Dermis blood vessel endothelial cell (primary cell): ENCODE measurements around the gene MXRA7. TPM values are rescaled to one million over a fixed set of nuclear protein-coding genes. Genes with fewer than 3 reads are reported as not detected.
"Not testable (repeated sequence)": the region's sequence is repeated elsewhere in the genome, so short reads cannot be mapped to it uniquely, and the experiment has no call there.

Experiments used
- DNase-seq: peaks from one replicate; pipeline ENCODE4 v3.0.0; 2010
- total RNA-seq: library from RNA; depleted of rRNA; stranded (reverse); fragments of >200 nt; gene quantifications from 2 replicates; pipeline ENCODE4 v1.2.3, GENCODE V29; 2014

MXRA7 gene
- total RNA-seq, 1 donor from 2014 or later, result 131 TPM

DNA sequence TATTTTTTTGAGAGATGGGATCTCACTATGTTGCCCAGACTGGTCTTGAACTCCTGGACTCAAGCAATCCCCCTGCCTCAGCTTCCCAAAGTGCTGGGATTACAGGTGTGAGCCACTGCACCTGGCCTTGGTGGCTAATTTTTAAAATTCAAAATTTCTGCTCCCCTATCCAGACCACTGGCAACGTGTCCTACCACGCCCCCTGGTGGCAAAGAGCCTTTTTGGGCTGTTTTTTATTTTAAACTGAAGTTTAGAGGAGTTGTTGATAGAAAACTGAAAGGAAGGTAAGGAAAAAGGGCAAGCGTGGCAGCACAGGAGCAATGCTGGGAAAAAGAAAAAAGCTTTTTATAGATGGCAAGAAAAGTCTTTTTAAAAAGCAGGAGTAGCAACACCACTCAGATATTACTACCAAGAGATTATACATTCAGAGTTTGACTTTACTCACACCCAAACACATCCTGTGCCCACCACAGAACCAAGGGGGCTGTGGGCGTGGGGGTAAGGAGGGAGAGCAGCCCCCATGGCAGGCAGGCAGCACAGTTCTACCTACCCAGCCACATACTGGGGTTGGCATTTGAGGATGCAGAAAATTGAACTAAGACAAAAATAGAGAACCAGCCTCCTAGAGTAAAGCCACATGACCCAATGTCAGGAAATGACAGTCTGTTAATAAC, 4.2 kb upstream of the MXRA7 start:
- DNase-seq, result peak; percentile 72

DNA sequence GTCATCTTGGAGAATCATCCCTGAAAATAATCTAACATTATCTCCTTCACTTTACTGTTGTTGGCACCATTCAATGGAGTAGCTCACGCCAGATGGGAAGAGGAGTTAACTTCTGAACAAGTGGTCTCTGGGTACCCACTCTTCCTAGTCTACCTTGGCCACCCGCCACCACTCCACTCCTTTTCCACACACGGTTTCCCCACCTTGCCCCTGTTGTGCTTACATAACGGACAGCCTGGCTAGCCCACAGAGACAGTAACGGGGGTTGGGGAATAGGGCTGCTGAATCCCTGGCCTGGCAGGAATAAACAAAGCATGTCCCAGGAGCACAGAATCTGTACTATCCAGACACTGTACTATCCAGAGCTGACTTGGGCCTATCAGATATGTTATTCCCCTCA, 3.6 kb upstream of the MXRA7 start:
- DNase-seq, result no peak

DNA sequence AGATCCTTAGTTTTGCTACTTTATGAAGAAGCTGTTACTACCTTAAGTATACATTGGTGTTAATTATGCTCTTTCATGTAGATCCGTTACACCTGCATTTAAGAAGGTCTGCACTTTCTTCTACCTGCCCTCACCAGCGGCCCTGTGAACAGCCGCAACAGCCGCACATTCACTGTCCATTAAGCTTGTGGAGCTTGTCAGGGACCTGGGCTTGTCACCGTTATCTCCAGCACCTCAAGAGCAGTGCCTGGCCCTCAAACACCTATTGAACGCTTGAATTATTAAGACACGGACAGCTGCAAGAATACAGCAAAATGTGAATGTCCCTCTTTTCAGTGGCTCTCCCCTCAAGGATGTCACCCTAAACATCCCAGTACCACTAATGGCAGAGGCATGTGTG, 3.0 kb upstream of the MXRA7 start:
- no peak for DNase-seq

DNA sequence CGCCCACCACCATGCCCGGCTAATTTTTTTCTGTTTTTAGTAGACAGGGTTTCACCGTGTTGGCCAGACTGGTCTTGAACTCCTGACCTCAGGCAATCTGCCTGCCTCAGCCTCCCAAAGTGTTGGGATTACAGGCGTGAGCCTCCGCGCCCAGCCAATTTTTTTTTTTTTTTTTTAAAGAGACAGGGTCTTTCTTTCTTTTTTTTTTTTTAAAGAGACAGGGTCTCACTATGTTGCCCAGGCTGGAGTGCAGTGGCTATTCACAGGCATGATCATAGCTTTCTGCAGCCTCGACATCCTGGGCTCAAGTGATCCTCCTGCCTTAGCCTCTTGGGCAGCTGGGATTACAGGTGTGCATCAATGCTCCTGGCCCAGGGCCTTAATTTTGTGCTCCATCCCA, 1.6 kb upstream of the MXRA7 start:
- not testable (repeated sequence) for DNase-seq

DNA sequence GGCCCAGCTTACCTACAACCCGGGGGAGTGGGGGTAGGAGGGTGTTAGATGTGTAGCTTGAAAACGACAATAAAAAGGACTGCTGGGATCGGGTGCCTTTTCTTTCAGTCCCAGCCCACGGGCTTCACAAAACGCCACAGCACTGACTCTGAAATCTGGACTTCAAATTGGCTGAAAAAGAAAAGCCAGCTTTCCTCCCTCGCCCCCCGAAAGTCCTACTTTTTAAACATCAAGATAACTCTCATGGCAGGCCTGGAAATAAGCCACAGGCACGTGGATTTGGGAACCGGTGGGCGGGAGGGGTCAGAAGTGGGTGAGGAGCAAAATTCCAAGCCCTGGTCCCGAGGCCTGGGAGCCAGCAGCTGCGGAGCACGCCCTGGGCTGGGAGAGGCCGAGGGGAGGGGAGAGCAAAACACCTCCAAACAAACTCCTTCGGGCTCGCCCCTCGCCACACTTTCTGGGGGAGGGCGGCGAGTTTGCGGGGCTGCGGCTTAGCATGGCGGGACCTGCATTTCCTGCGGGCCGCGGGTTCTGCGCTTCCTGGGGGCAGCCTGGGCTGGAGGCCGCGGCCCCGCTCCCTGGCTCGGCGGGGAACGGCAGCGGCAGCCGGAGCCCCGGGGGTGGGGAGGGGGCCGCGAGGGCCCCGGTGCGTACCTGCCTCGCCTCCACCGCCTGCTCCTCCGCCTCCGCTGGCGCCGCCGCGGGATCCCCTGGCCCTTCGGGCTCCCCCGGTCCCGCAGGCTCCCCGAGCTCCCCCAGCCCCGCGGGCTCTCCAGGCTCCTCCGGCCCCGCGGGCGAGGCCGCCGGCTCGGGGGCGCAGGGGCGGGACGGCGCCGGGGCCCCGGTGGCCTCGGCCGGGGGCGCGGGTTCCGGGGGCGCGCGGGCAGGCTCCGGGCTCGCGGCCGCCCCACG, 558 bp downstream of the MXRA7 start:
- peak; percentile 39 for DNase-seq

DNA sequence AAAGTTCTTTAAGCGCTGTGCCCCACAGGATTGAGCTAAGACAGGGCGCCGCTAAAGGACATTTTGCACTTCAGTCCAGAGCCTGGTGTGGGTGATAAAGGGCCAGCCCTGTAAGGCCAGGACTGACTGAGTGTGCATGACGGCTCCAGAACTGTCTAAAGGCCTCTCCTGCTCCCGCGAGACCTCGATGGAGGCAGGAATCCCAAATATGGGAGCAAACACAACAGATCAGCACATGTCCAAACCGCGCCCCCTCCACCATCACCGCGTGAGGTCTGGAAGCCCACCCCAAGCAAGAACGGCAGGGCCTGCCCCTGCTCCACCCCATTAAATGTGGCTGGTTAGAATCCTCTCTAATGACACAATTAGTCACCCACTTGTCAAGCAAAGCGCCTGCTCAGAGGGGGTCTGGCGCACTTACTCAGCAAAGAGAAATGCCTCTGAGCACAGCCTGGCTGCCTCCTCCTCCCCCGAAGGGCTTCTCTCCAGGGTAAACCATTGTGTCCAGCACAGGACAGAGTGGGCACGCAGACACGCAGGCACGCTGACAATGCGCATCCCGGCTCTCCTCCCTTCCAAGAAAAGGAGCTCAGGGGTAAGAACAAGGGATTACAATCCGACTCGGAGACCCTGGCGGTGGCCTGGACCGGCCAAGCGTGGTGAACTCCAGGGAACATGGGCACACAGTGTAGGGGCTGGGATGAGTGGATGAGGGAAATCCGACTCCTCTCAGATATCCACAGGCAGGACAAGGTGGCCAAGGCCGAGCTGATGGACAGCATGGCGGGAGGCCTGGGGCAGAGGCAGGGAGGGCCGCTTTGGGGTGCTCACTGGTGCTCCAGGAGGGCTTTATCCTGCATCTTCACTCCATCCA, 1.5 kb downstream of the MXRA7 start:
- DNase-seq, result peak; percentile 75

DNA sequence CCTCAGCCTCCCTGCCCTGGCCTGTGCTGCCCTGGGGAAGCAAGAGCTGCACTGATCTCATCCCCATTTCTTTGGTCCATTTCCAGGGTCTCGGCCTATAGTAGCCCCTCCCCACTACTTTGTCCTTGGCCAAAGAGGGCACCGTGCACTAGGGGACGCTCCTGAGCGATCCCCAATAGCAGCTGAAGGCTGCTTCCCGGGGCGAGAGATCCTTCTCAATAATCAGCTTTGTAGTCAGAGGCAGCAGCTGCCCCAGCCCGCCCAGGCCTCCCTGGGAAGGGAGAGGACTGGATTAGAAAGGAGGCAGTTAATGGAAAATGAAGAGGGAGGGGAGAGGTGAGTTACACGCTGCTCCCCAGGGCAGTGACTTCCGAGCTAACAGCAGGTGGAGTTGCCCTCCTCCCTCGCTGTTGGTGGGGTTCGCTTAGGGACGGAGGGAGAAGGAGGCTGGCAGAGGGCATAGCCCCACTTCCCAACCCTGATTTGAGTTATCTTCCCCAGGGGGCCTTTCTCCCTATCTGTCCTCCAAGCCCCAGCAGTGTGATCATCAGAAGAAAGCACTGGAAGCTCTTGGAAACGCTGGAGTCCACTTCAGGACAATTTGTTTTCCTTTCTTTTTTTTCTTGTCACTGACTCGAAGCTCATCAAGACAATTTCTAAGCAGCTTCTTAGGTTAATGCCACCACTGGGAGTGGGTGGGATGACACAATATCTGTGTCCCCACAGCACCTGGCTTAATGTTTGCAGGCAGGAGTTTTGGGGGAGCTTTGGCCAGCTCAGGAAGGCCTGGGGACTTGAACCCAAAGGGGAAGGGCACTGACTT, 2.6 kb downstream of the MXRA7 start:
- DNase-seq, result peak; percentile 41

DNA sequence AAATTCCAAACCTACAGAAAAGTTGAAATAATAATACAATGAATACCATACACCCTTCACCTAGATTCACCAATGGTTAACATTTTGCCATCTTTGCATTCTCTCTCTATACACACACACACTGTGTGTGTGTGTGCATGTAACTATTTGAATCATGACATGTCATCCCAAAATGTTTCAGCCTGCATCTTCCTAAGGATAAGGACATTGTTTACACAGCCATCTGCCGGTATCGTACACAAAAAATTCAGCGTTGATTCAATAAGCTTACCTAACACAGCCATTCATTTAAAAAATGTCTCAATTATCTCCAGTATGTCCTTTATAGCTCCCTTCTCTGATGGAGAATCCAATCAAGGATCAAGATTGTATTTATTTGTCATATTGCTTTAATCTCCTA, 3.9 kb downstream of the MXRA7 start:
- DNase-seq, result no peak

DNA sequence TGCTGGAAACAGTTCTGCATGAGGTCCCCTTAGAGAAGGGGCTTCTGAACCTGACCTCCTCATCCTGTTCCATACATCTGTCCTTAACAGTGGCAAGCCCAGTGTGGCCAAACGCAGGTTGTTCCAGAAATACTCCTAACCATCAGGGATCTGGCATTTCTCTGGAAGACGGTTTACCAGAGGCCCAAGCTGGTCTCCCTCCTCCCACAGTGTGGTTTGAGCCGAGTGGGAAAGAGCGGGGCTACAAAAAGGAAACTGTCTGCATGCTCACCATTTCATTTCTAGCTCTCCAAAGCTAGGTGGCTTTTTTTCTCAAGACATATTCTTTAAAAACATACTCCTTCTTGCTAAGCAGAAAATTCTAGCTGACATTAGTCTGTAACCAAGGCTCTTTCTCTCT, 6.0 kb downstream of the MXRA7 start:
- no peak for DNase-seq

DNA sequence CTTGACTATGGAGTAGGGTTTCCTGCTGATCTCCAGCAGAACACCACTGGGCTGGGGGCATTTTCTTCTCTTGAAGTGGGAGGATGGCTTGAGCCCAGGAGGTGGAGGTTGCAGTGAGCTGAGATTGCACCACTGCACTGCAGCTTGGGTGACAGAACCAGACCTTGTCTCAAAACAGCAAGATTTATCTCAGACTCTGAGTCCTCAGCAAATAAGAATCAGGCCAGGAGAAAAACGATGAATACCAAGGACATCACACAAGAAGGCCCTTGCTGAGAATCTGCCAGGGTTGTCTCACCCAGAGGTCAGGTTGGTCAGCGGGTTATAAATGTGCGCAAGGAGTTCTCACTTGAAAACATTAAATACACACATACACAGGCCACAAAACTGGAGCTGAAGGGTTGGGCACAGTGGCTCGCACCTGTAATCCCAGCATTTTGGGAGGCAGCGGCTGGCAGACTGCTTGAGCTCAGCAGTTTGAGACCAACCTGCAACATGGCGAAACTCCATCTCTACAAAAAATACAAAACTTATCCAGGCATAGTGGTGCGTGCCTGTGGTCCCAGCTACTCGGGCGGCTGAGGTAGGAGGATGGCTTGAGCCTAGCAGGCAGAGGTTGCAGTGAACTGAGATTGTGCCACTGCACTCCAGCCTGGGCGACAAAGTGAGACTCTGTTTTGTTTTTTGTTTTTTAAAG, 7.7 kb downstream of the MXRA7 start:
- DNase-seq, result no peak

DNA sequence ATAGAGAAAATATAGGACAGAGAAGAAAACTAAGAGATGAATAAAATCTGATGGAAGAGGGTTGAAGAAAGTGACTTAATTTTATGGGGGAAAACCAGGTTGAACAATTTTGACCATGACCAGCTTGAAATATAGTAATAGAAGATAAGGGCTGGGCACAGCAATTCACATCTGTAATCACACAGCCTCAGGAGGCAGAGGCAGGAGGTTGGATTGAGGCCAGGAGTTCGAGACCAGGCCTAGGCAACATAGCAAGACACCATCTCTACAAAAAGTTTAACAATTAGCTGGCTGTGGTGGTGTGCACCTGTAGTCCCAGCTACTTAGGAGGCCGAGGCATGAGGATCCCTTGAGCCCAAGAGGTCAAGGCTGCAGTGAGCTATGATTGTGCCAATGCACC, 8.7 kb downstream of the MXRA7 start:
- DNase-seq, result no peak

DNA sequence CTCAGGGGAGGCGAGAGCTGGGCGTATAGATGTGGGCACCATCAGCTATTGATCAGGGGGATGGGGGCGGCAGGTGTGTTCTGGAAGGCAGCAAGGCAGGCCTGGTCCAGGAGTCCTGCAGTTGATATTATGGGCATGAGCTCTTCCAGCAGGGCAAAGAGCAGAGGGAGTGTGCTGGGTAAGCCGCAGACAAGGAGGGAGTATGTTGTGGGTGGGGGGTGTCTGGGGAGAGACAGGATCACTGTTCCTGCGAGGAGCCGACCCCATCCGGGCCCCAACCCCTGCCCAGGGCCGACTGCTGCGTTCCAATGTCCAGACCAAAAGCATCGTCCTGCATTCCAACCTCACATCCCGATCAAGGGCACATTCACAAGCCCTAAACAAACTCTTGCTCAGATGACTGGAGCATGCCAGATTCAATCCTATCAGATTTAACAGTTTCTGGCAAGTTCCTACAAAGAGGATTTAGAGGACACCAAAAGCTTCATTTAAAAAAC, 9.2 kb downstream of the MXRA7 start:
- no peak for DNase-seq

DNA sequence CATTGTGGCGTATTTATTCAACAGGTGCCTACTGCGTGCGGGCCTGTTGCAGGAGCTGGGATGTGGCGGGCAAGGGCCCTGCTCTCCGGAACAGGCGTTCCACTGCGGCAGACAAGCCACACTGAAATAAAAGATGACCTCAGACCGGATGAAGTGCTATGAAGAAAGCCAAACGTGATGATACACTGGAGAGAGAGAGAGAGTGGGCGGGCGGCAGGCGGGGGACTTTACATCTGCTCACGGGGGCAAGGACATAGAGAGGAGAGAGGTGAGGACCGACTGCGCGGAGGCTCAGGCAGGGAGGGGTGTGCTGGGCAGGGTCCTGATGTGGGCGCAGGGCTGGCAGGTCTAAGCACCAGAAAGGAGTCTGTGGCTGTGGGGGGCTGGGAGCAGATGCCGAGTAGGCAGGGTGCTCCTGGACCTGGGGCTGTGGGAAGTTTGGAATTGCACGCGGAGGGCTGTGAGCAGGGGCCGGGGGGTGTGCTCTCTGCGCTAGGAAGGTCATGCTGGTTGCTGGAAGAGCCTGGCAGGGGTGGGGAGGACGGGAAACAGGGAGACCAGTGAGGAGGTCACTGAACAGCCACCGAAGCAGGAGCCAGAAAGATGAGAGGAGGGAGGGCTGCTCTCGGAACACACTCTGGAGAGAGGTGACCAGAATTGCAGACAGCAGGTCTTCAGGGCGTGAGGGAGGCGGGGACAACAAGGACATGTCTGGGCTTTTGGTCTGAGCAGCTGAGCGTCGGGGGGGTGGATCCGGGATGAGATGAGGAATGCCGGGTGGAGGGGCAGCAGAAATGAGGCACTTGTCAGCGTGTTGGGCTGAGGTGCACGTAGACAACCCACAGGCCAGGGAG, 9.9 kb downstream of the MXRA7 start:
- peak; percentile 86 for DNase-seq

DNA sequence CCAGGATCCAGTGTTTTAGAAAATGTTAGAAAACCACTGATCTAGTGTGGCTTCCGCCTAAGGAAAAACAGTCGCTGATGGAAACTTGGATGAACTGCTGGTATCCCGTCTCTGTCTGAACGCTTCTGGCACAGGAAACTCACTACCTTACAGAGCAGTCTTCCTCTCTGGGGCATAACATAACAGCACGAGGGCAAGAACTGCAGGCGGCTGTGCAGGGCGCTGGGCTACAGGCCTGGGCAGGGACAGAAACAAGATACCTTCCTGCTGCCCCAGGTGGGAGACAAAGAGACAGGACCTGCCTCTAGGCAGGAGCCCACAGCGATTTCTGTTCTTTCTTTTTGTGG, 10.5 kb downstream of the MXRA7 start:
- DNase-seq, result peak; percentile 55

DNA sequence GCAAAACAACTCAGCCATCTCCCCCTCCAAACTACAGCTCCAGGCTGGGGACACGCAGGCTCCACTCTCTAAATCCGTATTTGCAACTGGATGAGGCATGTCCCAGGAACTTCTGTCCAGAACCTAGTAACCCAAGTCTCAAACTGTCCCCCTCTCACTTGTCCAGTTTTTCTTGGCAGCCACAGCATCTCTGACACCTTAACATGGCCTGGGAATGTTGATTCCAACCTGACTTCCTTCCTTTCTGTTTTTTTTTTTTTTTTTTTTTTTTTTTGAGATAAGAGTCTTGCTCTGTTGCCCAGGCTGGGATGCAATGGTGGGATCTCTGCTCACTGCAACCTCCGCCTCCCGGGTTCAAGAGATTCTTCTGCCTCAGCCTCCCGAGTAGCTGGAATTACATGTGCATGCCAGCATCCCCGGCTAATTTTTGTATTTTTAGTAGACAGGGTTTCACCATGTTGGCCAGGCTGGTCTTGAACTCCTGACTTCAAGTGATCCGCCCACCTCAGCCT, 12.2 kb downstream of the MXRA7 start:
- DNase-seq, result not testable (repeated sequence)

DNA sequence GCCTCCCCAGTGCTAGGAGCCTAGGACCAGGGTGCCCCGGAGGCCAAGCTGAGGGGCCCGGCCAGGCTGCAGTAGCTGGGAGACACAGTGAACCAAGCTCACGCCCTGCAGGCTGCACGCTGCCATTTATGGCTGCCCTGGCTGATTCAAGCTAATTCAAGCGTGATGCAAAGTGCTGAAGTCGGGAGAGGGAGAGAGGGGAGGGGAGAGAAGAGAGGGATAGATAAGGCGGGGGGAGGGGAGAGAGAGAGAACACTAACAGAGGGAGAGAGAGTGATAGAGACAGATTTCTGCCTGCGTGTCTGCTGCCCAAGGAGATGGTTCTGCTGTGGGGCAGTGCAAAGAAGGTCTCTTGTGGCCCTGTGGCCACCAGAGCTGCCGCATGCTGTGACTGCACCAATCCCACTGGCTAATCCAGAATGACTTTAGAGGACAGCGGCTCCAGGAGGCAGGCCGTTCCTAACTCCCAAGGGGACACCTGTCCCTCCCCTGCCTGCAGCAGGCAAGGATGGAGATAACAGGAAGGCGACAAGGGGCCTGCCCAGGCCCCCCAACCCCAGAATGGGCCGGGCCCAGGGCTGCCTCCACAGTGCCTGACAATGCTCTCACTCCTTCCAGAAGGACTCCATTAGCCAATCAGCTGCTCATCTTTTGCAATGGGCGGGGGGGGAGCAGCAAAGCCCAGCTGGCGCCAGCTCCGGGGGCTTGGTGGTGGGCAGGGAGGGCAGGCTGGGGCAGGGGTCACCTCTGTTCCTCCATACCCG, 12.9 kb downstream of the MXRA7 start:
- DNase-seq, result no peak

DNA sequence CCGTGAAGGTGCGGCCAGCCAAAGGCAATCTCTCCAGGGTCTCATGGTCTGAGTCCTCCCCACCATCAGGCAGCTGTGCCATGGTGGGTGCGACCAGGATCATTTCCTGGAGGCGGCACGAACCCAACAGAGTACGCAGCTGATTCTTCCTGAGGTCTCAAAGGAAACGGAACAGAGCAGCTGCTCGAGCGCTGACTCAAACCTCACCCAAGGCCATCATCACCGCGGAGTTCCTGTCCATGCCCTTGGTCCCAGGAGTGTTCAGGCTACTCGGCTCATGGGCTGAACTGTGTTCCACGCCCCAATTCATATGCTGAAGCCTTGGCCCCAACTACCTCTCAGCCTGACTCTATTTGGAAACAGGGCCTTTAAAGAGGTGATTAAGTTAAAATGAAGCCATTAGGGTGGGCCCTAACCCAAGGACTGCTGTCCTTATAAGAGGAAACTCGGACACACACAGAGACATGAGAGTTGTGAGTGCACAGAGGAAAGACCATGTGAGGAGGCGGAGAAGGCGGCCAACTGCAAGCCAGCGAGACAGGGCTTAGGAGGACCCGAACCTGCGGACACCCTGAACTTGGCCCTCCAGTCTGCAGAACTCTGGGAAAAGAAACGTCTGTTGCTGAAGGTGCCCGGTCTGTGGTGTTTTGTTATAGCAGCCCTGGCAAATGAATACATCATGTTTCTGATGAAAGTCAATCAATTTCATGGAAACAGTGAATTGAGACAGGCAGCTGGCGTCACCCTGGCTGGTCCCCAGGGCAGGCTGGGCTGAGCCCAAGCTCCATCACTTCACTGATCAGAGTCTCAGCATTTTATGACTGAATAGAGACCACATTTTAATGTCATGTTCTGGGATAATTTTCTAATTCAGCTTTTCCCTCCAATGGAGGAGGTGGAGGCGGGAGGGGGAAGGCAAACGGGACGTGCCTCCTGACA, 13.7 kb downstream of the MXRA7 start:
- DNase-seq, result peak; percentile 95
